Measurements from ENCODE around the gene WDR37. TPM values are rescaled to one million over a fixed set of nuclear protein-coding genes. Genes with fewer than 3 reads are reported as not detected.

Gene WDR37
- total and polyA plus RNA-seq, 12 donors, result 6.8 to 36.5 (median 31.4) TPM

- DNase-seq (no peak), ATAC-seq (no peak)
- Histone ChIP-seq H3K4me3 (no peak overlapping the region), H3K27ac (no peak overlapping the region), H3K9me3 (no peaks in the 10 kb centered on the region), H3K27me3 (no peaks in the 10 kb centered on the region), H3K4me1 (peaks cover 0 to 5% (median 0%) of the 10 kb centered on the region in 9 donors), H3K36me3 (peaks cover 0 to 94% (median 50%) of the 10 kb centered on the region in 9 donors)
- no peak for TF ChIP-seq CTCF (IDR thresholded peaks at IDR 0.05)
- intact Hi-C loops (cut with DNase I), result no loop called here
- WGBS, 2 donors, result 72 to 76% methylated on average over 2 of the region's 2 CpGs
These were observed 71.9 kb downstream of the WDR37 start for GRCh38 chr10:1128115-1128514.

GRCh38 chr10:1128649-1129048 lies 72.5 kb downstream of the WDR37 start:
- no peak for DNase-seq
- TF ChIP-seq CTCF (IDR thresholded peaks at IDR 0.05), result no peak
- no peak for ATAC-seq
- Histone ChIP-seq H3K36me3 (peaks cover 0 to 89% (median 46%) of the 10 kb centered on the region in 9 donors), H3K4me1 (peaks cover 0 to 5% (median 0%) of the 10 kb centered on the region in 9 donors), H3K27ac (no peak overlapping the region), H3K9me3 (no peaks in the 10 kb centered on the region), H3K4me3 (no peak overlapping the region), H3K27me3 (no peaks in the 10 kb centered on the region)
- intact Hi-C loops (cut with DNase I), result no loop called here
- WGBS, 2 donors, result 96 to 98% methylated on average over 21 of the region's 21 CpGs

- WGBS, 2 donors, result 98% methylated on average over 10 of the region's 10 CpGs
These were observed 74.0 kb downstream of the WDR37 start for GRCh38 chr10:1130226-1130625.

GRCh38 chr10:1130995-1131790 lies 75.0 kb downstream of the WDR37 start:
- H3K4me1 ChIP-seq, result peaks cover 0 to 5% (median 0%) of the 10 kb centered on the region in 9 donors
- DNase-seq (no peak), ATAC-seq (no peak)
- 94 to 97% methylated on average over 12 of the region's 12 CpGs for WGBS, 2 donors
- H3K4me3 ChIP-seq, result no peak overlapping the region
- H3K9me3 ChIP-seq, result no peaks in the 10 kb centered on the region
- peaks cover 0 to 64% (median 31%) of the 10 kb centered on the region in 9 donors for H3K36me3 ChIP-seq
- H3K27ac ChIP-seq, result no peak overlapping the region
- intact Hi-C loops (cut with DNase I), result no loop called here
- H3K27me3 ChIP-seq, result no peaks in the 10 kb centered on the region
- TF ChIP-seq CTCF (IDR thresholded peaks at IDR 0.05), result no peak

More at GRCh38 chr10:1130226-1130625, 74.0 kb downstream of the WDR37 start:
- peaks cover 0 to 5% (median 0%) of the 10 kb centered on the region in 9 donors for H3K4me1 ChIP-seq
- H3K27me3 ChIP-seq, result no peaks in the 10 kb centered on the region
- TF ChIP-seq CTCF (IDR thresholded peaks at IDR 0.05), result no peak
- intact Hi-C loops (cut with DNase I), result no loop called here
- no peaks in the 10 kb centered on the region for H3K9me3 ChIP-seq
- H3K4me3 ChIP-seq, result no peak overlapping the region
- no peak overlapping the region for H3K27ac ChIP-seq
- DNase-seq (no peak), ATAC-seq (no peak)
- peaks cover 0 to 73% (median 39%) of the 10 kb centered on the region in 9 donors for H3K36me3 ChIP-seq
